HEK293 (cell line): Measurements from ENCODE around the gene MBOAT2.

Experiments used
- CTCF ChIA-PET: fragments of 350-600 bp; formaldehyde crosslinking; extraction: SDS; loops from one replicate; lab custom pipeline; 2021; ENCODE audit warnings: antibody characterized with exemption; lab: Yijun Ruan, JAX
- POLR2A ChIA-PET: fragments of 300-600 bp; formaldehyde crosslinking; extraction: SDS; loops from one replicate; lab custom pipeline; 2020; ENCODE audit warnings: antibody characterized with exemption, inconsistent platforms; lab: Yijun Ruan, JAX
- H3K27ac ChIP-seq: fragments of 200-500 bp; sonication (Bioruptor generic); 2 replicates; pipeline ENCODE4 v1.5.1; 2014; ENCODE audit warnings: low read depth, low read length, control low read depth, inconsistent platforms; ENCODE audit errors: extremely low read depth
- H3K36me3 ChIP-seq, 2 experiments: fragments of 200-500 bp in 1 of 2; sonication (Bioruptor generic) in 1 of 2; 1 replicate in 1 of 2; 2 replicates in 1 of 2; pipeline ENCODE4 v1.5.1; 2014 to 2017; ENCODE audit warnings: inconsistent platforms in 2 of 2, low read length in 2 of 2; ENCODE audit not compliant: control insufficient read depth in 2 of 2, insufficient read depth in 1 of 2
- H3K4me1 ChIP-seq: fragments of 200-500 bp; sonication (Bioruptor generic); 2 replicates; pipeline ENCODE4 v1.5.1; 2014; ENCODE audit warnings: mild to moderate bottlenecking, low read length, inconsistent platforms; ENCODE audit not compliant: control insufficient read depth, insufficient read depth
- H3K4me3 ChIP-seq: 2 replicates; pipeline ENCODE4 v1.5.1; 2011; ENCODE audit warnings: low read depth, mild to moderate bottlenecking, control low read depth, low read length, moderate library complexity
- H3K9me3 ChIP-seq: fragments of 200-500 bp; sonication (Bioruptor generic); 2 replicates; pipeline ENCODE4 v1.5.1; 2014; ENCODE audit warnings: low read depth, low read length, inconsistent platforms; ENCODE audit not compliant: control insufficient read depth, insufficient read depth
- CTCF ChIP-seq: fragments of 450-650 bp; formaldehyde crosslinking; IDR thresholded peaks from 2 replicates; pipeline ENCODE4 v1.5.1; 2016; ENCODE audit warnings: missing biosample characterization, missing genetic modification characterization
- GLI4 ChIP-seq: fragments of 450-650 bp; formaldehyde crosslinking; IDR thresholded peaks from 2 replicates; pipeline ENCODE4 v1.5.1; 2016; ENCODE audit warnings: missing biosample characterization, missing genetic modification characterization
- KLF1 ChIP-seq: fragments of 450-650 bp; formaldehyde crosslinking; IDR thresholded peaks from 2 replicates; pipeline ENCODE4 v1.5.1; 2016; ENCODE audit warnings: missing biosample characterization, missing genetic modification characterization
- KLF9 ChIP-seq: fragments of 450-650 bp; formaldehyde crosslinking; IDR thresholded peaks from 2 replicates; pipeline ENCODE4 v1.5.1; 2016; ENCODE audit warnings: missing biosample characterization, missing genetic modification characterization, low read depth
- PRDM6 ChIP-seq: fragments of 450-650 bp; formaldehyde crosslinking; IDR thresholded peaks from 2 replicates; pipeline ENCODE4 v1.5.1; 2017; ENCODE audit warnings: missing biosample characterization, missing genetic modification characterization
- ZBTB10 ChIP-seq: fragments of 450-650 bp; formaldehyde crosslinking; IDR thresholded peaks from 2 replicates; pipeline ENCODE4 v1.5.1; 2016; ENCODE audit warnings: missing biosample characterization, missing genetic modification characterization
- ZBTB20 ChIP-seq: fragments of 450-650 bp; formaldehyde crosslinking; IDR thresholded peaks from 2 replicates; pipeline ENCODE4 v1.5.1; 2016; ENCODE audit warnings: missing biosample characterization, missing genetic modification characterization
- ZNF221 ChIP-seq: fragments of 450-650 bp; formaldehyde crosslinking; IDR thresholded peaks from 2 replicates; pipeline ENCODE4 v1.5.1; 2017; ENCODE audit warnings: missing biosample characterization, missing genetic modification characterization, borderline replicate concordance
- ZNF223 ChIP-seq: fragments of 450-650 bp; formaldehyde crosslinking; IDR thresholded peaks from 2 replicates; pipeline ENCODE4 v1.5.1; 2016; ENCODE audit warnings: missing biosample characterization, missing genetic modification characterization
- ZNF274 ChIP-seq, 2 experiments: fragments of 200-500 bp in 1 of 2; fragments of 450-650 bp in 1 of 2; sonication (Bioruptor generic) in 1 of 2; formaldehyde crosslinking in 1 of 2; IDR thresholded peaks; 2 replicates each; pipeline versions ENCODE4 v1.5.1 to v1.6.1; 2014 to 2016; ENCODE audit warnings: borderline replicate concordance in 1 of 2, inconsistent platforms in 1 of 2, low read length in 1 of 2, missing biosample characterization in 1 of 2, missing genetic modification characterization in 1 of 2
- ZNF449 ChIP-seq: fragments of 450-650 bp; formaldehyde crosslinking; IDR thresholded peaks from 2 replicates; pipeline ENCODE4 v1.5.1; 2017; ENCODE audit warnings: missing biosample characterization, mild to moderate bottlenecking, missing genetic modification characterization, moderate library complexity
- ZNF518A ChIP-seq: fragments of 450-650 bp; formaldehyde crosslinking; conservative IDR thresholded peaks from 2 replicates; pipeline ENCODE4 v1.5.1; 2016; ENCODE audit warnings: low read depth, missing biosample characterization, missing genetic modification characterization
- ZNF548 ChIP-seq: fragments of 450-650 bp; formaldehyde crosslinking; IDR thresholded peaks from 2 replicates; pipeline ENCODE4 v1.5.1; 2016; ENCODE audit warnings: missing biosample characterization, missing genetic modification characterization
- ZNF654 ChIP-seq: fragments of 450-650 bp; formaldehyde crosslinking; IDR thresholded peaks from 2 replicates; pipeline ENCODE4 v1.5.1; 2016; ENCODE audit warnings: low read depth, missing biosample characterization, missing genetic modification characterization
- ZNF843 ChIP-seq: fragments of 450-650 bp; formaldehyde crosslinking; IDR thresholded peaks from 2 replicates; pipeline ENCODE4 v1.5.1; 2016; ENCODE audit warnings: missing biosample characterization, missing genetic modification characterization

MBOAT2 gene

GRCh38 chr2:8876628-8877027, 126.9 kb downstream of the MBOAT2 start:
- POLR2A ChIA-PET: interaction anchor here (0.6 kb wide), 1 partner anchor 13 kb away, joined by 3 read pairs; no protein-coding TSS in a partner anchor
- CTCF ChIA-PET: interaction anchor here (0.7 kb wide), 1 partner anchor 35 kb away, joined by 4 read pairs; no protein-coding TSS in a partner anchor
- peaks cover 0 to 40% of the 10 kb centered on the region in 2 experiments; a peak in 2 of 3 replicates for H3K36me3 ChIP-seq

GRCh38 chr2:8872821-8873432, 130.6 kb downstream of the MBOAT2 start:
- Histone ChIP-seq H3K36me3 (peaks cover 5 to 28% of the 10 kb centered on the region in 2 experiments; a peak in 2 of 3 replicates), H3K4me3 (no peak overlapping the region), H3K9me3 (no peaks in the 10 kb centered on the region), H3K27ac (no peak overlapping the region), H3K4me1 (no peaks in the 10 kb centered on the region)
- TF ChIP-seq CTCF (peak; percentile 15; the same call in 1 of the 2 replicates), ZNF548 (tag by site-specific recombination) (no peak), ZNF654 (tag by site-specific recombination) (peak; percentile 21; the same call in 1 of the 2 replicates), ZNF518A (no peak), KLF1 (no peak), ZNF221 (tag by site-specific recombination) (no peak)
- POLR2A ChIA-PET: no interaction called here
- CTCF ChIA-PET: interaction anchor here (0.5 to 2.4 kb wide), 24 partner anchors 10 to 1361 kb away, joined by 3 to 25 read pairs (median 3); no protein-coding TSS in a partner anchor

More at GRCh38 chr2:8876628-8877027, 126.9 kb downstream of the MBOAT2 start:
- TF ChIP-seq ZBTB20 (tag by site-specific recombination) (no peak), GLI4 (tag by site-specific recombination) (no peak), PRDM6 (tag by site-specific recombination) (no peak), ZNF449 (tag by site-specific recombination) (no peak), ZNF223 (tag by site-specific recombination) (no peak), ZNF843 (tag by site-specific recombination) (no peak), ZBTB10 (tag by site-specific recombination) (no peak), ZNF274 (IDR thresholded peaks at IDR 0.05; ENCODE audit: low read length) (no peak), ZNF274 (tag by site-specific recombination; IDR thresholded peaks at IDR 0.05; ENCODE audit: borderline replicate concordance) (no peak), KLF9 (tag by site-specific recombination) (no peak)
- no peak overlapping the region for H3K4me3 ChIP-seq
- no peaks in the 10 kb centered on the region for H3K9me3 ChIP-seq
- H3K4me1 ChIP-seq: no peaks in the 10 kb centered on the region
- no peak overlapping the region for H3K27ac ChIP-seq
